Neuronal stem cell (in vitro differentiated cells): ENCODE data around the gene PDIA4.

Experiments used
- DNase-seq: peaks from one replicate; pipeline ENCODE4 v3.0.0-alpha.2; 2013; ENCODE audit warnings: low spot score
- H2AFZ ChIP-seq: one replicate; pipeline ENCODE4 v1.6.1; 2013; ENCODE audit warnings: mild to moderate bottlenecking, low read length, inconsistent platforms
- H2AK5ac ChIP-seq: 2 replicates; pipeline ENCODE4 v1.6.1; 2013; ENCODE audit warnings: low read depth, mild to moderate bottlenecking, inconsistent platforms, low read length, moderate library complexity, mixed read lengths
- H2BK120ac ChIP-seq: 2 replicates; pipeline ENCODE4 v1.6.1; 2013; ENCODE audit warnings: low read depth, mild to moderate bottlenecking, inconsistent platforms, low read length, moderate library complexity, mixed read lengths
- H2BK12ac ChIP-seq: one replicate; pipeline ENCODE4 v1.6.1; 2013; ENCODE audit warnings: low read length, inconsistent platforms
- H2BK15ac ChIP-seq: 2 replicates; pipeline ENCODE4 v1.6.1; 2013; ENCODE audit warnings: mild to moderate bottlenecking, low read length, inconsistent platforms, mixed read lengths
- H2BK5ac ChIP-seq: one replicate; pipeline ENCODE4 v1.6.1; 2013; ENCODE audit warnings: inconsistent platforms, mild to moderate bottlenecking, low read length, moderate library complexity
- H3K14ac ChIP-seq: one replicate; pipeline ENCODE4 v1.6.1; 2013; ENCODE audit warnings: low read length, inconsistent platforms
- H3K18ac ChIP-seq: 2 replicates; pipeline ENCODE4 v1.6.1; 2013; ENCODE audit warnings: low read length, inconsistent platforms
- H3K23ac ChIP-seq: 2 replicates; pipeline ENCODE4 v1.6.1; 2013; ENCODE audit warnings: low read depth, mild to moderate bottlenecking, mixed read lengths, low read length, inconsistent platforms; ENCODE audit not compliant: poor library complexity
- H3K27ac ChIP-seq: replicated peaks from 3 replicates; pipeline ENCODE4 v1.5.1; 2013; ENCODE audit warnings: low read length, inconsistent platforms
- H3K27me3 ChIP-seq, 3 experiments: 2 replicates each; pipeline ENCODE4 v1.6.1; 2013; ENCODE audit warnings: low read length in 3 of 3, mild to moderate bottlenecking in 2 of 3, inconsistent platforms in 1 of 3, low read depth in 1 of 3, mixed read lengths in 1 of 3, moderate library complexity in 1 of 3; ENCODE audit not compliant: control insufficient read depth in 3 of 3, insufficient read depth in 3 of 3
- H3K36me3 ChIP-seq, 2 donors: replicated peaks in 1 of 2; 2 replicates each; pipeline ENCODE4 v1.6.1; 2013; ENCODE audit warnings: low read length in 2 of 2; ENCODE audit not compliant: control insufficient read depth in 2 of 2, insufficient read depth in 2 of 2
- H3K4ac ChIP-seq: 2 replicates; pipeline ENCODE4 v1.6.1; 2013; ENCODE audit warnings: inconsistent platforms, mild to moderate bottlenecking, low read length, moderate library complexity
- H3K4me1 ChIP-seq, 2 donors: 1 replicate in 1 of 2; 2 replicates in 1 of 2; pipeline ENCODE4 v1.6.1; 2013; ENCODE audit warnings: low read length in 2 of 2, low read depth in 1 of 2; ENCODE audit not compliant: control insufficient read depth in 2 of 2, insufficient read depth in 1 of 2
- H3K4me2 ChIP-seq: one replicate; pipeline ENCODE4 v1.6.1; 2013; ENCODE audit warnings: mild to moderate bottlenecking, low read length, inconsistent platforms; ENCODE audit not compliant: insufficient read depth, poor library complexity, severe bottlenecking
- H3K4me3 ChIP-seq, 2 donors: 2 replicates each; pipeline ENCODE4 v1.5.1; 2013; ENCODE audit warnings: low read length in 2 of 2, mild to moderate bottlenecking in 2 of 2, inconsistent platforms in 1 of 2, moderate library complexity in 1 of 2
- H3K79me1 ChIP-seq: one replicate; pipeline ENCODE4 v1.6.1; 2013; ENCODE audit warnings: low read depth, mild to moderate bottlenecking, inconsistent platforms, low read length, moderate library complexity
- H3K9ac ChIP-seq: one replicate; pipeline ENCODE4 v1.6.1; 2013; ENCODE audit warnings: mild to moderate bottlenecking, low read depth, low read length, inconsistent platforms; ENCODE audit not compliant: poor library complexity
- H3K9me3 ChIP-seq, 2 donors: replicated peaks in 1 of 2; 2 replicates each; pipeline versions ENCODE3 to v1.6.1; 2013; ENCODE audit warnings: low read length in 2 of 2, mild to moderate bottlenecking in 2 of 2, inconsistent platforms in 1 of 2, low read depth in 1 of 2, mixed read lengths in 1 of 2, moderate library complexity in 1 of 2; ENCODE audit not compliant: control insufficient read depth in 2 of 2, insufficient read depth in 1 of 2
- H4K8ac ChIP-seq: one replicate; pipeline ENCODE4 v1.6.1; 2013; ENCODE audit warnings: low read depth, mild to moderate bottlenecking, inconsistent platforms, low read length, moderate library complexity
- H4K91ac ChIP-seq: one replicate; pipeline ENCODE4 v1.6.1; 2013; ENCODE audit warnings: low read length, low read depth, mild to moderate bottlenecking, inconsistent platforms; ENCODE audit not compliant: poor library complexity
- WGBS, 2 donors: extraction: QIAGEN DNeasy Blood & Tissue Kit; methylation state at CpG; one replicate each; pipeline ENCODE4 v1.1.7; 2013; ENCODE audit warnings: missing lambda C conversion rate in 2 of 2, mixed read lengths in 1 of 2; ENCODE audit not compliant: insufficient read length in 2 of 2, insufficient replicate concordance in 1 of 2; ENCODE audit errors: extremely low coverage in 2 of 2; 5-methylcytosine and 5-hydroxymethylcytosine counted together

PDIA4 gene

DNA sequence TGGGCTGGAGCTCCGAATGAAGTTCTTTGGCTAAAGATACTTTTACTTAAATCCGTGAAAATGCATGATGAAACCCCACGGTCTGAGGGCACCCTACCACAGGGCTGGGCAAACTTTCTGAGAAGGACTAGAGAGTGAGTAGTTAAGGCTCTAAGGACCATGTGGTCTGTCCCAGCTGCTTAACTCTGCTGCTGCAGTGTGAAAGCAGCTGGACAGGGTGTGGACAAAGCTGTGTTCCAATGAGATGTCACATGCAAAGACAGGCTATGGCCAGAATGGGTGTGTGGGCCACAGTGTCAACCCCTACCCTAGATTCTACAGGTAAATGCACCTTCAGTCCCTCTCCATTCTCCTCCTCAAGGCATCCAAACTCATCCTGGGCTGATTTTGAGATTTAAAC lies 18.8 kb downstream of the PDIA4 start:
- Histone ChIP-seq H2BK120ac (no peak overlapping the region), H2BK5ac (no peak overlapping the region), H3K4me3 (no peak overlapping the region), H2BK15ac (no peak overlapping the region), H3K4me1 (no peaks in the 10 kb centered on the region), H3K18ac (no peak overlapping the region), H2AFZ (no peak overlapping the region), H4K8ac (no peak overlapping the region), H3K14ac (no peak overlapping the region), H2BK12ac (no peak overlapping the region), H2AK5ac (no peak overlapping the region), H3K4ac (no peak overlapping the region), H3K9ac (peak overlapping the region; percentile 35), H3K9me3 (no peaks in the 10 kb centered on the region), H3K27ac (no peak overlapping the region), H3K79me1 (peaks cover 4% of the 10 kb centered on the region), H4K91ac (no peak overlapping the region), H3K27me3 (no peaks in the 10 kb centered on the region), H3K23ac (no peak overlapping the region), H3K36me3 (peaks cover 84 to 99% of the 10 kb centered on the region in 2 donors), H3K4me2 (no peak overlapping the region)
- no peak for DNase-seq
- no CpG with 5 or more reads among the region's 3 CpGs for WGBS, 2 donors

- Histone ChIP-seq H3K27me3 (no peaks in the 10 kb centered on the region), H3K36me3 (peaks cover 87 to 100% of the 10 kb centered on the region in 2 donors), H3K18ac (no peak overlapping the region), H3K4ac (no peak overlapping the region), H3K9ac (no peak overlapping the region), H3K4me3 (no peak overlapping the region), H3K14ac (no peak overlapping the region), H4K91ac (no peak overlapping the region), H2AK5ac (no peak overlapping the region), H2BK120ac (no peak overlapping the region), H4K8ac (no peak overlapping the region), H2BK5ac (no peak overlapping the region), H2BK12ac (no peak overlapping the region), H3K27ac (no peak overlapping the region), H3K23ac (no peak overlapping the region), H2AFZ (no peak overlapping the region), H3K9me3 (no peaks in the 10 kb centered on the region), H3K79me1 (peaks cover 4% of the 10 kb centered on the region), H3K4me1 (no peaks in the 10 kb centered on the region), H2BK15ac (no peak overlapping the region), H3K4me2 (no peak overlapping the region)
- DNase-seq: no peak
- WGBS, 2 donors: no CpG with 5 or more reads among the region's 6 CpGs
Measured at GRCh38 chr7:149007611-149008010, 20.7 kb downstream of the PDIA4 start.

GRCh38 chr7:149007146-149007545 lies 21.2 kb downstream of the PDIA4 start:
- Histone ChIP-seq H4K8ac (no peak overlapping the region), H2BK12ac (no peak overlapping the region), H3K4ac (no peak overlapping the region), H3K4me2 (no peak overlapping the region), H2AFZ (no peak overlapping the region), H3K4me3 (no peak overlapping the region), H2BK5ac (no peak overlapping the region), H4K91ac (no peak overlapping the region), H3K27me3 (no peaks in the 10 kb centered on the region), H3K9ac (no peak overlapping the region), H3K23ac (no peak overlapping the region), H2AK5ac (no peak overlapping the region), H2BK15ac (no peak overlapping the region), H3K79me1 (peaks cover 7% of the 10 kb centered on the region), H3K18ac (no peak overlapping the region), H3K27ac (no peak overlapping the region), H3K9me3 (no peaks in the 10 kb centered on the region), H3K14ac (no peak overlapping the region), H3K4me1 (no peaks in the 10 kb centered on the region), H2BK120ac (no peak overlapping the region), H3K36me3 (peaks cover 82 to 100% of the 10 kb centered on the region in 2 donors)
- no peak for DNase-seq
- WGBS, 2 donors: no CpG with 5 or more reads among the region's 3 CpGs

- H4K8ac ChIP-seq: no peak overlapping the region
- DNase-seq: no peak
- WGBS, 2 donors: no CpG with 5 or more reads among the region's 10 CpGs
Measured at GRCh38 chr7:149006345-149006725, 22.0 kb downstream of the PDIA4 start.

More at GRCh38 chr7:149006345-149006725, 22.0 kb downstream of the PDIA4 start:
- no peak overlapping the region for H3K18ac ChIP-seq
- no peak overlapping the region for H3K27ac ChIP-seq
- peak overlapping the region; percentile 31 for H3K14ac ChIP-seq
- H3K9ac ChIP-seq: no peak overlapping the region
- H3K4me3 ChIP-seq: no peak overlapping the region
- no peaks in the 10 kb centered on the region for H3K27me3 ChIP-seq
- H4K91ac ChIP-seq: no peak overlapping the region
- H3K4me1 ChIP-seq: no peaks in the 10 kb centered on the region
- no peak overlapping the region for H3K4ac ChIP-seq
- no peaks in the 10 kb centered on the region for H3K9me3 ChIP-seq
- H2BK5ac ChIP-seq: no peak overlapping the region
- H3K4me2 ChIP-seq: no peak overlapping the region
- H2AFZ ChIP-seq: no peak overlapping the region
- H2AK5ac ChIP-seq: no peak overlapping the region
- no peak overlapping the region for H2BK120ac ChIP-seq
- no peak overlapping the region for H2BK12ac ChIP-seq
- no peak overlapping the region for H2BK15ac ChIP-seq
- H3K23ac ChIP-seq: no peak overlapping the region
- peaks cover 9% of the 10 kb centered on the region for H3K79me1 ChIP-seq
- peaks cover 81 to 96% of the 10 kb centered on the region in 2 donors for H3K36me3 ChIP-seq
